HG03095 (cell line): Measurements from ENCODE around the gene CENPO.
A peak's percentile ranks its signal among the peaks of the same experiment; 100 is the strongest.

Source experiments
- ATAC-seq: cut with Tn5 transposase; IDR thresholded peaks from one replicate; pipeline ENCODE4 v1.9.1; 2021; ENCODE audit warnings: moderate library complexity; ENCODE audit not compliant: unreplicated experiment

Gene CENPO, protein sequence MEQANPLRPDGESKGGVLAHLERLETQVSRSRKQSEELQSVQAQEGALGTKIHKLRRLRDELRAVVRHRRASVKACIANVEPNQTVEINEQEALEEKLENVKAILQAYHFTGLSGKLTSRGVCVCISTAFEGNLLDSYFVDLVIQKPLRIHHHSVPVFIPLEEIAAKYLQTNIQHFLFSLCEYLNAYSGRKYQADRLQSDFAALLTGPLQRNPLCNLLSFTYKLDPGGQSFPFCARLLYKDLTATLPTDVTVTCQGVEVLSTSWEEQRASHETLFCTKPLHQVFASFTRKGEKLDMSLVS

DNA sequence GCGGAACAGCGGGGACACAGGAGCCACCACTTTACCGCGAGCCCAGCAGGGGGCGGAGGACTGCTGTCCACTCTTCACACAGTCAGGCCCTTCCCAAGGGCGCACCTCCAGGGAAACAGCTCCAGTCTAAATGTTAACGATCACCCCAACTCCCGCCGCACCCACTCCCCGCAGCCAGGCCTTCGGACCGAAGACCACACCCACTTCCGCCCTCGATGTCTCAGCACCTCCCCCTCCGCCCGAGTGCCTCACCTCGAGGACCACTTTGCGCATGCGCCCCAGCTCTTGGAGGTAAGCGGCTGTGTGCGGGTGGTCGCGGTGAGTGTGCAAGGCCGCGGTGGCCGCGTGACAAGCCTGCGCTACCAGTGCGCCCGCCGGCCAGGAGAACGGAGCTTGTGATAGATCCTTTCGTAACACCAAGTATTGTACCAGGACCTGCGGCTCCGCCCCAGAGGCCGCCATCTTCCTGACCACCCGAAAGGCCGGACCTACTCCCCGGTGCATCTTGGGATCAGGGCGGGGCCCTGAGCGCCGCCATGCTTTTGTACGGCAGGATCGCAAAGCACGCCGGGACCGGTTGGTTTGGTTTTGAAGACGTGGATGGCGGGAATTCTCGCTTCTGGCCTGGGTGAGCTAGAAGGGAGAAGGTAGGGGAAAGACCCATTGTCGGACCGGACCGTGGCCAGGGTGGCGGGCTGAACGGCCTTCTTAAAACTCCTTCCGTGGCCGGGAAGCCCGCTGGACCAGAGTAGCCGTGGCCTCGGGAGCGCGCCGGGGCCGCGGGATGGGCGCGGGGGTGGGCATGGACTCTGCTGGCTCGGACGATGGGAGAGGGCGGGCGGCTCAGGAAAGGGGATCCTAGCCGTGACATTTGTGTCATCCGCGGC lies at the start of gene CENPO, which contains the start of gene PTRHD1:
TSS of gene CENPO (plus strand) at position 552 of the 887 bp plus-strand sequence. CDS start 495 bp downstream, outside the sequence.
TSS of gene PTRHD1 (minus strand) at position 518 of the 887 bp plus-strand sequence. CDS start at position 504, 14 bp downstream.
- ATAC-seq = peak; percentile 89

DNA sequence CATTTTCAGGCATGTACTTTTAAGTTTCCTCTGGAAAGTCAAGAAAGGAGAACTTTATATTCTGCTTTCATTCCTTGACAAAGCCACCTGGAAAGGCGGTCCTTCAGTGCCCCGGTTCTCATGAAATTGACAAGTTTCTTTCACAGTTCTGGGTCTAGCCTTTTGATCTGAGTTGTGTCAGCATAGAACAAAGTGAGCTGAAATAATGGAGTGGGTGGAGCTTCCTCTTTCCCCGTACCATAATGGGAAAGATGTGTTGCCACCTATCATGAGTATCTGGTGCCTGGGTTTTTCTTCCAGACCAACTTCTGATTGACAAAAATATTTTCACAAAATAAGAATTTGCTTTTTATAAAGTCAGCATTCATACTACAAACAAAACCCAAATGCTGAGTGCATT lies 49.3 kb upstream of the CENPO start:
- no peak for ATAC-seq

DNA sequence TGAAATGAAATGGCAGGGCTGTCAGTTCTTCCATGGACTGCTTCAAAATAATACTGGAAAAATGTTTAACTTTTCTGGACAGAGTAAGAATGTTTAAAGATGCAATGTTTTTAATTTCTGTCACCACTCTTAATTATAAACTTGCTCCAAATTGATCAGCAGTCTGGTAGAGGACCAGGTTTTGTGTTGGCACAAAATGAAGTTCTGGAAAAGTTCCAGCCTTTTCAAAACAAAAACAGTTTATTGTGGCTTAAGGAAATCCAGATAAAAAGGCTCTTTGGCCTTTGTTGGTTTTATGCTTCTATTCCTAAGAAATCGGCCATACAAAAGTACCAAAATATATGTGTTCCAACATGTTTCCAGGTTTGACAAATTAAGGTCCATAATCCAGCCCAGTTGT lies 48.9 kb upstream of the CENPO start:
- ATAC-seq = no peak

DNA sequence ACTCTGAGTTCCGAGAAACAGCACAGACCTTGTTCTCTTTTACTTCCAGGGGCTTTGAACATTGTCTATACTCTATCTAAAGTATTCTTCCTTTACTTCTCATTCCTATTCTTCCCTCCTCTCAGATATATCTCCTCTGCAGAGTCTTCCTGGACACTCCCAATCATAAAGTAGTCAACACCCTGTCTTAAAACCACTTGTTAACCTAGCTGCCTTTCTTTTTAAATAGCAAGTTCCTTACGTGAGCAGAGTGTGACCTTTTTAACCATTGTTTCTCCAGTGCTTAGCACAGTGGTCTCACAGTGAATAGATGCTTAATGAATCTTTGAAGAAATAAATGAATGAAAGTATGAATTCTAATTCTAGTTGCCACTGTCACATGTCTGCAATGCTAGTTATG lies 47.4 kb upstream of the CENPO start:
- no peak for ATAC-seq

DNA sequence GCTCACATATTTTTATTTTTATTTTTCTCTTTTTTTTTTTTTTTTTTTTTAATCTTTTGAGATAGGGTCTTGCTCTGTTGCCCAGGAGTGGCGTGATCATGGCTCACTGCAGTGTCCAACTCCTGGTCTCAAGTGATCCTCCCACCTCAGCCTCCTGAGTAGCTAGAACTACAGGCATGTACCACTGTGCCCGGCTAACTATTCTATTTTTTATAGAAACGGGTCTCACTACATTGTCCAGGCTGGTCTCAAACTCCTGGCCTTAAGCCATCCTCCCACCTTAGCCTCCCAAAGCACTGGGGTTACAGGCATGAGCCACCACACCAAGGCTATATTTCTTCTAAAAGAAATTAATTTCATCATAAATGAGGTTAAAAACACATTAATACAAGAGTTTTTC lies 45.9 kb upstream of the CENPO start:
- ATAC-seq = no peak

DNA sequence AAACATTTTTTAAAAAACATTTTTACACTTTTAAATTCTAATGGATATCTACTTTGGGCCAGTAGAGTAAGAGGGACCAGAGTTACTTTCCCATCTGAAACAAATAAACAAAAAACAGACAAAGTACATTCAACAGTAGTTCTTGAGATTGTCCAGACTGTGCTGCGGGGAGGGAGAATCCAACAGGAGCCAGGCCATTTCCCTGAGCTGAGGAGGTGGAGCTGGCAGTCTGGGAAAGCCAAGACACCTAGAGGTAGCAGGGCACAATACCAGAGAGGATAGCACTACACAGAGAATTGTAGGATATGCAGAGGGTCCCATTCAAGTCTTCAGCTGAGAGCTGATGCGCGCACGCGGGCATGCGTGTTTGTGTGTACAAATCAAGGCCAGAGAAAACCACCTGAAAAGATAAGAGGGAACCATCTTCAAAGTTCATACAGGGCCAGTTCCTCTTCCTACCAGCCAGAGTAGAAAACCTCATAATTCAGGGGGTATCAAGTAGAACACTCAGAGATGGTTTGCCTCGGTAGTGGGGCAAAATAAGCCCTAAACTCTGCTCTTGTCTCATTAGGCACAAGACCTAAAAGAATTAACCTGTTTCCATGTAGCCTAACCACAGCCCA lies 44.0 kb upstream of the CENPO start:
- no peak for ATAC-seq

DNA sequence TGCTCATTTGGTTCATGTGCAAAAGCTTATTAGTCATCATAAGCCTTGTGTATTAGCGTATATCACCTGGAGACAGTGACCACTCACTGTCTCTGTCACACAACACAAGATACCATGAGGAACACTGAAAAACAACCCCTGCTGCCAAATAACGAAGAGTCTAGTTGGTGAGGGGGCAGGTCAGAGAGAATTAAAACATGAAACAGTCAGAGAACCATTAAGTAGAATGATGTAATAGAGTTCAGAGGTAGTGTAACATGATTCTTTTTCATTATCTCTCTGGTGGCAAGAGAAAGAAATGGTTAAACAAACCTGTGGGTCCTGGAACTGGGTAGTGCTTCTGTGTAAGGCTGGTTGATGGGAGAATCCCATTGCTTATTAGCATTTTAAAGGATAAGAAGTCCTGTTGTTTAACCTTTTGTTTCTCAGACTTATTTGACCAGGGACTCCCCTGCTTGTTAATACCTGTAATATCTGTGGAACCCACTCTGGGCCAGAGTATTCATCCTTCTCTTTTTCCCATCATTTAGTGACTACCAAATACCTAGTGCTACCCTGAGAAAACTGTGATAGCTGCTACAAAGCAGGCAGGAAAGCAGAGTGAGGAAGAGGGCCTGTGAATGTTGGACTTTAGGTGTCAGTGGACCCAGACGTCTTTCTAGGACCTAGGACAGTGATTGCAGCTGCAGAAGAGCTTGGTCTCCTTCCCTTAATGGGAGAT lies 38.1 kb upstream of the CENPO start:
- ATAC-seq = no peak

DNA sequence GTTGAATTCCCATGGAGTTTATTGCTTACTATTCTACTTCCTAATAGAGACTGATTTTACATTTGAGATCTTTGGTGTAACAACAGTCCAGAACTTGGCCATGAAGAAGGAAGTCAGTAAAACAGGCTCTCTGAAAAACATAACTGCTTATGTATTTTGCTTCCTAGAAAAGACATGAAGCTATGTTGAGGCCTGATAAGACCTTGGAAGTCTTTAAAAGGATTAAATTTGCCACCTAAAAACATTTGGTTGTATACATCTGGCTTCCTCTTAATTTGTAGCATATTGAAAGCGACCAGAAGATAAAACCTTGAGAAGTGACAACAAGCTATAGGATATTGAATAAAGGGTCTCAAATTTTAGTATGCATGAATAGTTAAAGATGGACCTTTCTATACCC lies 36.4 kb upstream of the CENPO start:
- ATAC-seq = no peak

DNA sequence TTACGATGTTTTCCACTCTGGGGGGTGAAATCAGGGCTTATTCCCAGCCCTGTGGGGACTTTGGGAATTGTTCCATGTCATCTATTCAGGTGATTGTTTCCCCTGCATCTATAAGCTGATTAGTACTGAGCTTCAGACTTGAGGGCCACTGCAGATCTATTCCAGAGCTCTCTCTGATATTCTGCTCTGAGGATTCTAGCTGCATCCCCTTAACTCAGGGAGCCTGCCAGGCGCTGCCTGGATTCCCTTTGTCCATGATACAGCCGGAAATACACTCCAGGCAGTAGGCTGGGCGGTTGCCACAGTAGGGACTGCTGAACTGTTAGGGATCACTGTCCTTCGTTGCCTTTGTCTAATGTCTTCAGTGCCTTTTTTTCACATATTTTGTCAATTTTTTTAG lies 31.4 kb upstream of the CENPO start:
- ATAC-seq = no peak

DNA sequence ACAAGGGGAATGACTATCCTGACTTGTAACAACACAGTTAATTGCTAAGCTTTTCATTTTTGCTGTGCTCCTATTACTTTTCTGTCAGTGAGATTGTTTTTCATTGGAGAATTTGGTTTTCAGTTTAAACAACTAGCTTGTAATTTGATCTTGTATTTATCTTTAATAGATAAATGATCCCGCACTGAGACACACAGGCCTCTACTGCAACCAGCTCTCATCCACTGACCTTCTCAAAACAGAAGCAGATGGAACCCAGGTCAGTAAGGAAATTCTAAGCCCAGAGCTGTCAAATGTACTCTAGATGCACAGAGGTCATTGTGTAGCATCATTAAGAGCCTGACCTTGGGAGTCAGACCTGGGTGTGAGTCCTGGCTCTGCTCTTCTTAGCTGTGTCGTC lies 30.7 kb upstream of the CENPO start:
- ATAC-seq = no peak

DNA sequence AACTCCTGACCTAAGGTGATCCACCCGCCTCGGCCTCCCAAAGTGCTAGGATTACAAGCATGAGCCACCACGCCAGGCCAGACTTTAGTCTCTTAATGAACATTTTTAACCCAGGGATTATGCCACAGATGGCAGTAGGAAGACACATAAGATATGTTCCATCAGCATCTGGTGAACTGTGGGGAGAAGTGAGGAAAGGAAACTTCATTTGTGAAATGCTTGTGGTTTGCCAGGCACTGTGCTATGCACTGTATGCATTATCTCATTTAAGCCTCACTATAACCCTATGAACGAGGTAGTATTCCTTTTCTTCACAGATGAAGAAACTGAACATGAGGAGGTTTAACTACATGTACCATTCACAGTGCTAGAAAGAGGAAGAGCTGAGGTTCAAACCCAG lies 29.4 kb upstream of the CENPO start:
- no peak for ATAC-seq

DNA sequence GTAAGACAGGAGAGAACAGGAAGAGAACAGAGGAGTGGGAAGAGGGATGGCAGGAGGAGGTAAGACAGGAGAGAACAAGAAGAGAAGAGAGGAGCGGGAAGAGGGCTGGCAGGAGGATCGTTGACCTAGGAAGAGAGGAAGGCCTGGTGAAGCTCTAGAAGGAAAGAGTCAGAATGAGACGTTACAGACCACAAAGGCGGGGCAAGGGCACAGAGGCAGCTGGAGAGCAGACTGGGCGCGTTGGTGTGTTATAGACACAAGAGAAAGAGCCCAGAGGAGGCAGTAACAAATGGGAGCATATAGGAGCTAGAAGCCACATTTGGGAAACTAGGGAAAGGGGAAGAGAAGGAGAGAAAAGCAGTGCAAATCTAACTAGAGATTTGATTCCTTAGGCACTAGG lies 26.6 kb upstream of the CENPO start:
- ATAC-seq = no peak

DNA sequence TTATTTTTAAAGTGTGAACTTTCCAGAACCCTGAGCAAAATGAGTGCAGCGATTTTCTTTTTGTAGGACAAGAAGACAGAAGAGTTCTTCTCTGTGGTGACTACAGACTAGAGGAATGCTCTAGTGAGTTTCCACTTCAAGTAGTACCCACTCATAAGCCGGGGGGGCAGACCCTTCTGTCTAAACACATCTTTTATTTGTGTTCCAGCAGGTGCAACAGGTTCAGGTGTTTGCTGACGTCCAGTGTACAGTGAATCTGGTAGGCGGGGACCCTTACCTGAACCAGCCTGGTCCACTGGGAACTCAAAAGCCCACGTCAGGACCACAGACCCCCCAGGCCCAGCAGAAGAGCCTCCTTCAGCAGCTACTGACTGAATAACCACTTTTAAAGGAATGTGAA lies 25.2 kb upstream of the CENPO start:
- no peak for ATAC-seq

DNA sequence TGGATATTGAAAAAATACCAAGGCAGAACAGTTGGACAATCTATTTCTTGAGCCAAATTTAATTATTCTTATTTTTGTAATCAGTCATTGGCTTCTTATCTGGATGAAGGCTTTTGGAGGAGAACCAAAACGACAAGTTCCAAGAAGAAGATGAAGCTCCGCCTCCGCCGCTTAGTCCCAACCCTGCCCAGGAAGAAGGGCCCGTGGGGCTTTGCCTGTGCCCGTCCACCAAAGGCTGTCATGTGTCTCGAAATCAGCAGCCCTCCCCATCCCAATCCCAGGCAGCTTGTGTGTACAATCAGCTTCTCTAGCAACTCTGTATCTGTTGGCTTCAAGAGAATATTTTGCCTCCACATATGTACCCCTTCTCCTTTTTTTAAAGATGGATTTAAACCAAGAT lies 24.6 kb upstream of the CENPO start:
- ATAC-seq = no peak

DNA sequence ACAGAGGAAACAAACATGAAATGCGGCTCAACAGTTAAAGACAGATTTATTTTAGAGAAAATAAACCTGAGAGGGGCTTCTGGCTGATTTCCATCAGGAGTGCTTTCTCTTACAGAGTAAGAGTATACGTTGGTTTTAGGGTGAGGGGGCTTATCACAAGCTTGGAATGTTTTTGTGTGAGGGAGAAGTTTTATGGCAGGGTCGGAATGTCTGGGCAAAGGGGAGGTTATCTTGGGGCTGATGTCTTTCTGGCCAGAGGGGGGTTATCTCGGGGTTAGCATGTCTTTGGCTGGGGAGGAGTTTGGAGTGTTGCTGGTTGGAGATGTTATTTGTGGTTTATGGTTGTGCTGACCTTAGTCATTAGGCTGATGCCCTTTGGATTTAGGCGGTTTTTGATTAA lies 22.2 kb upstream of the CENPO start:
- ATAC-seq = no peak

DNA sequence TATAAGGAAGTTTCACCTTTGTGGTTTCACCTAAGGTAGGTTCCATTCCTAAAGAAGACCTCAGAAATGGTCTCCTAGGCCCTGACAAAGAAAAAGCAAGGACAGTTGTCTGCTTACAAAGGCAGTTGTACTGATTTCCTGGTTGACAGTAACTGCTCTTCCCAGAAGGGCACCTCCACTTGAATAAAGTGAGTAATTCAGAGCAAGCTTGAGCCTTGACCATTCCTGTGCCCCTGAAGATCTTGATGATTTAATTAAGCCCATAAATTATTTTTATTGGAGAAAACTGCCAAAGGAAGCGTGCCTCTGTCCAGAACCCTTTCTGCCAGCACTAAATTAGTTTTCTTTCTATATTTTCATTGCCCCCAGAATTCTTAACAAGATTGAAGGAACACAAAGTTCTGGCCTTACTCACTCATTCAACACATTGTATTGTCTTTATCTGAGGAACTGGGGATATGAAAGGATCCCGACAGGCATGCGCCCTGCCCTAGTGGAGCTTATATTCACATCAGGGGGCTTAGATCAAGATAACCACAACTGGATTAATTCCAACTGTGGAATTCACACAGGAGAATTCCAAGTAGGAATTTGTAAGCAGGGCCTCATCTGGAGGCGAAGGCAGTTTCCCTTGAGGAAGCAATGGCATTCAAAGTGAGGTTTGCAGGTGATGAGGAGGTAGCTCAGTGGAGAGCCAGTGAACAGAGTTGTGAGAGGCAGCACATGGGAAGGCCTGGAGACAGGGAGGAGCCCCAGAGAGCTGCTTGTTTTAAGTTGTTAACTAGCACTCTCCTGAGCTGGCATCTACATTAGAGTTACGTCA lies 21.2 kb upstream of the CENPO start:
- no peak for ATAC-seq

DNA sequence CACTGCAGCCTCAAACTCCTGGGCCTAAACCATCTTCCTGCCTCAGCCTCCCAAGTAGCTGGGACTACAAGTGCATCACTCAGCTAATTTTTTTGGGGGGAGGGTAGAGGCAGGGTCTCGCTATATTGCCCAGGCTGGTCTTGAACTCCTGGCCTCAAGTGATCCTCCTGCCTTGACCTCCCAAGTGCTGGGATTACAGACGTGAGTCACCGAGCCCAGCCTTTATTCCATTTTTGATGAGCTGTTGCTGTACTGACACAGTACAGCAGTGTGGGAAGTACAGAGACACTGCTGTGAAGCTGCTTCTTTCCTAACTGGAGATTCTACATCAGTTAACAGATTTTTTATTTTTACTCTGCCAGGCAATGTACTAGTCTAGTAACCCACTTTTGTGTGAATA lies 18.9 kb upstream of the CENPO start:
- no peak for ATAC-seq

DNA sequence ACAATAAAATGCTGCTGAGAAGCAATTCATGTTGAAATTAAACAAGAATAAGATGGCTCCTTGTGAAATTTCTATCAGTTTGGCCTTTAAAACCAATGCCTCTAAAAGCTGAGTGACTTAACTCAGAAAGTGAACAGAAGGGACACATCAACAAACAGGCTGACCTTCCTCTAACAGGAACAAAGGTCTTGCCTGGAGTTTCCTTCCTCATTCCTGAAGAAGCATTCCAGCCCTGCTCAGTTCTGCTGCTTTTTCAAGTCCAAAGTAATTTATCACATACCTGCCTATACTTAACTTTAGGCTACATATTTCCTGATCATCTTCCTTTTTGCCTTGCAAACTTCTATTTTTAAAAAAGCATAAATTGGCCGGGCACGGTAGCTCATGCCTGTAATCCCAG lies 14.1 kb upstream of the CENPO start:
- no peak for ATAC-seq

DNA sequence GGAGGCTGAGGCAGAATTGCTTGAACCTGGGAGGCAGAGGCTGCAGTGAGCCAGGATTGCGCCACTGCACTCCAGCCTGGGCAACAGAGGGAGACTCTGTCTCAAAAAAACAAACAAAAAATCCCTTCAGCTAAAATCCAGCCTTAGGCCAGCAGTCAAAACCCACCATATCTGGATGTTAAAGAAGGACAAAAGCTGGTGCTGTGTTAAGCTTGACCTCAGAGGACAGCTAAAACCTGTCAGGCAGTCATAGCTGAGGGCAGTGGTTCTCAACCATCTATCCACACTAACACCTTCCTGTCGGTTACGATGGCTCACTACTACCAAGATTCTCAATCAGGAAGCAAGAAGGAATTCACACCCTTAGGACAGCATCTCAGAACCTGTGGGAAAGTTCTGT lies 9.6 kb upstream of the CENPO start:
- ATAC-seq = no peak

DNA sequence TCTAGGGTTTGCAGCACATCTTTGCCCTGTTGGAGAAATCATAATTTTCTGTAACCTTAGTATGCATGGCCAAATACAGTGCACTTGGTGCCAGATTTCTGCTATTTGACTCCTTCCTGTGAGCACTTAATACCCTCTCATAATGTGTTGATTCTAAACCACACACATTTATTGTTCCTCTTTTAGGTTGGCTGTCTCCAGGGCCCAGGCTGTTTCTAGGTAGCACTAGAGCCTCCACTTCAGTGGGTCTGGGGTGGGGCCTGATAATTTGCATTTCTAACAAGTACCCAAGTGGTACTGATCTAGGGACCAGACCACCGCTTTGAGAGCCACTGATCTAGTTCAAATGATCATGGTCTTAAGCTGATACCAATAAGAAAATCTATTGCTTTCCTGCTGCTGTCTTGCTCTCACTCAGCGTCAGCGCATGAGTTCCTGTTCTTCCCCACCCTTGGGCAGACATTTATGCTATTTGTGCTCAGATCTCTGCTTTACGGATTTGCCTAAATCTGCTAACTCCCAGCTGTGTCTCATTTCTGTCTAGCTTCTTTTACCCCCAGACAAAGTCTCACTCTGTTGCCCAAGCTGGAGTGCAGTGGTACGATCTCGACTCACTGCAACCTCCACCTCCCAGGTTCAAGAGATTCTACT lies 7.4 kb upstream of the CENPO start:
- no peak for ATAC-seq
